C4-2B (cell line): ENCODE results near the gene POU2AF1.
"Not testable (repeated sequence)": the region's sequence is repeated elsewhere in the genome, so short reads cannot be mapped to it uniquely, and the experiment has no call there.

Experiments used
- H3K27ac ChIP-seq: fragments of 450-650 bp; 2 replicates; pipeline ENCODE4 v1.5.1; 2017
- ZFX ChIP-seq: fragments of 450-650 bp; IDR thresholded peaks from 2 replicates; pipeline ENCODE4 v1.6.1; 2017
- TF ChIP-seq, protein P1 (sequence below): fragments of 450-650 bp; conservative IDR thresholded peaks from 2 replicates; pipeline ENCODE4 v1.5.1; 2017; ENCODE audit warnings: mild to moderate bottlenecking

The POU2AF1 gene

DNA sequence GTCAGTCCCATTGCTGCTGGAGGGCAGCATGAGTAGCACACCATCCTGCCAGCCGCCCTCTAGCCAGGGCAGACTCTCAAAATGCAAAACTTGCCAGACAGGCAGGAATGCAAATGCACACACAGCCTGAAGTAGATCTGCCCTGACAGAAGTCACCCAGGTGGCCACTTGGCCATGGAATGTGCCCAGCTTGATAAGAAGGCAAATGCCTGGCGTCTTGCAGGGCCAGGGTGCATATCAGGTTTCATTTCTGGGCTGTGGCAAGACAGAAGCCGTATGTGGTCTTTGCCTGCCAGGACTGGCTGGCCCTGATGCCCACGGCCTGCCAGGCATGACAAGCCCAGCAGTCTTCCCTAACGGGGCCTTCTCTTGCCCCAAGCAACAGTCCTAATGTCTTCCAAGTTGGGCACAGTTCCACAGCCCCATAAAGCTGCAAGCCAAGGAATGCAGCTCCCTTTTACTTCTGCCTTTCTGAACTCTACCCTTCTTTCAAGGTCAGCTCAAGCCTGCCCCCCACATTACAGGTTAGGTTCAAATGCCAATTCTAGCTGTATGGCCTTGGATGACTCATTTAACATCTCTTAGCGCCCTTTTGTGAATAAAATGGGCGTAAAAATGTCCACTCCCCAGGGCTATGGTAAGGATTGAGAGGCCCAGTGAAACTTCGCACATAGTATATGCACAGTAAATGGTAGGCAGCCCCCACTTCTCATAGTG is 51.0 kb downstream of the POU2AF1 start:
- TF ChIP-seq, protein P1, sequence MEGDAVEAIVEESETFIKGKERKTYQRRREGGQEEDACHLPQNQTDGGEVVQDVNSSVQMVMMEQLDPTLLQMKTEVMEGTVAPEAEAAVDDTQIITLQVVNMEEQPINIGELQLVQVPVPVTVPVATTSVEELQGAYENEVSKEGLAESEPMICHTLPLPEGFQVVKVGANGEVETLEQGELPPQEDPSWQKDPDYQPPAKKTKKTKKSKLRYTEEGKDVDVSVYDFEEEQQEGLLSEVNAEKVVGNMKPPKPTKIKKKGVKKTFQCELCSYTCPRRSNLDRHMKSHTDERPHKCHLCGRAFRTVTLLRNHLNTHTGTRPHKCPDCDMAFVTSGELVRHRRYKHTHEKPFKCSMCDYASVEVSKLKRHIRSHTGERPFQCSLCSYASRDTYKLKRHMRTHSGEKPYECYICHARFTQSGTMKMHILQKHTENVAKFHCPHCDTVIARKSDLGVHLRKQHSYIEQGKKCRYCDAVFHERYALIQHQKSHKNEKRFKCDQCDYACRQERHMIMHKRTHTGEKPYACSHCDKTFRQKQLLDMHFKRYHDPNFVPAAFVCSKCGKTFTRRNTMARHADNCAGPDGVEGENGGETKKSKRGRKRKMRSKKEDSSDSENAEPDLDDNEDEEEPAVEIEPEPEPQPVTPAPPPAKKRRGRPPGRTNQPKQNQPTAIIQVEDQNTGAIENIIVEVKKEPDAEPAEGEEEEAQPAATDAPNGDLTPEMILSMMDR, result no peak
- TF ChIP-seq ZFX, result no peak
- H3K27ac ChIP-seq, result peak overlapping the region; percentile 66

DNA sequence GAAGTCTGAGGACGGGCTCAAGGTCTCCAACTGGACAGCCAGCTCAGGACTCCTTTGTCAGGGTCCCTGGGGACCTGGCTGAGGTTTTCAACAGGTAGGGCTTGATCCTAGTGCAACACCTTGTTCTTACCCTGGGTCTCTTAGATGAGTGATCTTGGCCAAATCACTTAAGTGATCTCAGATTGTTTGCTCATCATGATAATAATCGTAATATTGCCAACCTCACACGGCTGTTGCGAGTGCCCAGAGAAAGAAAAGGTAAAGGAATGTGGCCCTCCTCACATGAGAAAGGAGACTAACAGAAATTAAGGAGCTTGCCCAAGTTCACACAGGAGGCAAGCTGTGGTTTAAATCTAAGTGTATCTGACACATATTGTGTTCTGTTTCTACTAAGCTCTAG is 52.3 kb downstream of the POU2AF1 start:
- peak overlapping the region; percentile 66 for H3K27ac ChIP-seq
- TF ChIP-seq, protein P1, result no peak
- no peak for TF ChIP-seq ZFX

DNA sequence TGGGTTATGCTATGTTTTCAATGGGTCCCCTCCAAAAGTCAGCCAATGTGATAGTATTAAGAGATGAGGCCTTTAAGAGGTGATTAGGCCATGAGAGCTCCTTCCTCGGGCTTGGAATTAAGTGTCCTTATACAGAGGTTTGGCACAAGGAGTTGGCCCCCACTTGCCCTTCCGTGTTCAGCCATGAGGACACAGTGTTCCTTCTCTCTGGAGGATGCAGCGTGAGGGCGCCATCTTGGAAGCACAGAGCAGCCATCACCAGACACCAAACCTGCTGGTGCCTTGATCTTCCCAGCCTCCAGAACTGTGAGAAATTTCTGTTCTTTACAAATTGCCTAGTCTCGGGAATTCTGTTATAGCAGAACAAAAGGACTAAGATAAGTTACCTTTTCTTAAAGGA is 53.8 kb downstream of the POU2AF1 start:
- TF ChIP-seq, protein P1, result no peak
- no peak for TF ChIP-seq ZFX
- no peak overlapping the region for H3K27ac ChIP-seq

DNA sequence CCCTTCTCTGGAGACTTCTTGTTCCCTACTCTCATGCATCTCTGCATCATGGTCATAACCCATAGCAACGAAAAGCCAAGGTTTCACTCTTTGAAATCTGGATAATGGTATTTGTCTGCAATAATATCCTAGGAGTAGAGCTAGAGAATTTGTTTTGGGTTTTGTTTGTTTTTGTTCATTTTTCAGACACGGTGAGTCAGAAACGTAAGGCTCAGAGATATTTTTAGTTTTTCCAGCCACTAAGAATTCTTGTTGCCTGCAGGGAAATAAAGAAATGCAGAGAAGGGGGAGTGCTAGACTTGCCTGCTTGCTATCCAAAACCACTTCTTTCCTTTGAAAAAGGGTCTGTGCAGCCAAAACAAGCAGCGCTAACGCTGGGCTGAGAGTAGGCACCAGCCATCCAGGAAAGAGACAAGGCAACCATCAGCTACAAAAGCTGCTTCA is 54.8 kb downstream of the POU2AF1 start:
- no peak overlapping the region for H3K27ac ChIP-seq

DNA sequence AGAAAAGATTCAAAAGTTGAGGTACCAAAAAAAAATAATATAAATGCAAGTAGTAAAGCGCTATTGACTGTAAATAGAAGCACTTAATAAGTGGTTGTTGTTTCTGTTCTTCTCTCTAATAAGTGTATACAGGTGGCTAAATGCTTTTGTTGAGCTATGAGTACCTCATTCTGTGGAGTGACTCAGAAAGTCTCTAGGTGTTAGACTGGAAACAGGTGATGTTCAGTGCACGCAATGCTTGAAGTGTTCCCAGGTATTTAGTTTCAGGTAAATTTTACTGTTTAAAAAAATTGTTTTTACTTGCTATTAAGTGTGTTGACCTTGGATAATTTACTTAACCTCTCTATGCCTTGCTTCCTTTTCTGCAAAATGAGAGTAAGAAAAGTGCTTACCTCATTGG is 56.5 kb downstream of the POU2AF1 start:
- H3K27ac ChIP-seq, result no peak overlapping the region
- TF ChIP-seq, protein P1, result no peak
- no peak for TF ChIP-seq ZFX

More for the DNA sequence above, 54.8 kb downstream of the POU2AF1 start:
- TF ChIP-seq, protein P1, result no peak
- no peak for TF ChIP-seq ZFX

DNA sequence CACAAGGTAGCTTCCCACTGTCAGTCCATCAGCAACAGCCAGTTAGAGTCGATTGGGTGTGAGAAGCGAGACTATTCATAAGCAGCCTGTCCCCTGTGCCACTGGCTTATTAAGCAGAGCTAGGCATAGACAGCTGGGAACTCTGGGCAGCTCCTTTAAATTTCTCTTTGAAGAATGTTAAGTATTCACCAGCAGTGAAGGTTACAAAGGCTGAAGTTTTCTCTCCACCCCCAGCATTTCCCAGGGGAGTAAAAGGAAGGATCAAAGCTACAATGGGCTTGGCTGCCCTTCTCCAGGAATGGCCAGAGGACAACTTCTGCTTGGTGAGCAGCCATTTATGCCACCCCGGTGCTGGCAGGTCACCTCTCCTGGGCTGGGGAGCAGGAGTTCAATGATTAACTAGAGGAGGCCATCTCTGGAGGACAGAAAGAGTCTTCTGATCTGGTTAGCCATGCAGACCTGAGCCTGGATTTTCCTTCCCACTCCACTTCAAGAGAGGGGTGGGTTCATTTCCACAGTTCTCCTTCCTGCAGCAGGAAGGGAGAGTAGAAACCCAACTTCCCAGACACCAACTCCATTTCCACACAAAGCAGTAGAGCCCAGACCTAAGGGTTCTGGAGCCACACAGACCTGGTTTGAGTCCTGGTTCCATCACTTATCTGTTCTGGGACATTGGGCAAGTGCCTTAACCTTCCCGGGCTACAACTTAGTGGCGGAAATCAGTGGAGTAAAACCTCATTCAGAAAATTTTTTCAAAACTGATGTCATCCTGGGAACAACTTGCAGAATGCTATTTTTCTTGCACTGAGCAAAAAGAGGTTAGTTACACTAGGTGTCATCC is 58.1 kb downstream of the POU2AF1 start:
- TF ChIP-seq, protein P1, result no peak
- no peak for TF ChIP-seq ZFX
- no peak overlapping the region for H3K27ac ChIP-seq

DNA sequence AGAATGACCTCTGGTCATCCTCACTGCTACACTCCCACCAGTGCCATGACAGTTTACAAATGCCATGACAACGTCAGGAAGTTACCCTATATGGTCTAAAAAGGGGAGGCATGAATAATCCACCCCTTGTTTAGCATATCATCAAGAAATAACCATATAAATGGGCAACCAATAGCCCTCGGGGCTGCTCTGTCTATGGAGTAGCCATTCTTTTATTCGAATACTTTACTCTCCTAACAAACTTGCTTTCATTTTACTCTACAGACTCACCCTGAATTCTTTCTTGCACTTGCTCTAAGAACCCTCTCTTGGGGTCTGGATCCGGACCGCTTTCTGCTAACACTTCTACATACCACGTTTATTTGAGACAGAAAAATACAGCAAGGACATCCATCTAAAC is 58.9 kb downstream of the POU2AF1 start:
- H3K27ac ChIP-seq, result not testable (repeated sequence)
